AG09319 (cell line): ENCODE measurements around the gene UNG.

Experiments used
- DNase-seq: peaks from one replicate; pipeline ENCODE4 v3.0.0-alpha.2; 2010; ENCODE audit warnings: low read depth; ENCODE audit errors: extremely low read depth
- TF ChIP-seq, protein P1 (sequence below): IDR thresholded peaks from 2 replicates; pipeline ENCODE4 v1.5.1; 2011; ENCODE audit warnings: low read depth, mild to moderate bottlenecking, inconsistent platforms, low read length, moderate library complexity

UNG gene

DNA sequence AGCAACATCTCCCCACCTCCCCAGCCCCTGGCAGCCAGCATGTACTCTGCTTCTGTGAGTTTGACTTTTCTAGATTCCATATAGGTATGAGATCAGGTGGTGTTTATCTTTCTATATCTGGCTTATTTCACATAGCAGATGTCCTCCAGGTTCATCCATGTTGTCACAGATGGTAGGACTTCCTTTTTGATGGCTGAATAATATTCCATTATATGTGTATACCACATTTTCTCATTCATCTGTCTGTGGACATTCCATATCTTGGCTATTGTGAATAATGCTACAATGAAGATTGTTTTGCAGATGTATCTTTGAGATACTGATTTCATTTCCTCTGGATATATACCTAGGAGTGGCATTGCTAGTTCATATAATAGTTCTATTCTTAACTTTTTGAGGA, 22.5 kb upstream of the UNG start:
- TF ChIP-seq, protein P1, sequence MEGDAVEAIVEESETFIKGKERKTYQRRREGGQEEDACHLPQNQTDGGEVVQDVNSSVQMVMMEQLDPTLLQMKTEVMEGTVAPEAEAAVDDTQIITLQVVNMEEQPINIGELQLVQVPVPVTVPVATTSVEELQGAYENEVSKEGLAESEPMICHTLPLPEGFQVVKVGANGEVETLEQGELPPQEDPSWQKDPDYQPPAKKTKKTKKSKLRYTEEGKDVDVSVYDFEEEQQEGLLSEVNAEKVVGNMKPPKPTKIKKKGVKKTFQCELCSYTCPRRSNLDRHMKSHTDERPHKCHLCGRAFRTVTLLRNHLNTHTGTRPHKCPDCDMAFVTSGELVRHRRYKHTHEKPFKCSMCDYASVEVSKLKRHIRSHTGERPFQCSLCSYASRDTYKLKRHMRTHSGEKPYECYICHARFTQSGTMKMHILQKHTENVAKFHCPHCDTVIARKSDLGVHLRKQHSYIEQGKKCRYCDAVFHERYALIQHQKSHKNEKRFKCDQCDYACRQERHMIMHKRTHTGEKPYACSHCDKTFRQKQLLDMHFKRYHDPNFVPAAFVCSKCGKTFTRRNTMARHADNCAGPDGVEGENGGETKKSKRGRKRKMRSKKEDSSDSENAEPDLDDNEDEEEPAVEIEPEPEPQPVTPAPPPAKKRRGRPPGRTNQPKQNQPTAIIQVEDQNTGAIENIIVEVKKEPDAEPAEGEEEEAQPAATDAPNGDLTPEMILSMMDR: no peak
- DNase-seq: no peak

DNA sequence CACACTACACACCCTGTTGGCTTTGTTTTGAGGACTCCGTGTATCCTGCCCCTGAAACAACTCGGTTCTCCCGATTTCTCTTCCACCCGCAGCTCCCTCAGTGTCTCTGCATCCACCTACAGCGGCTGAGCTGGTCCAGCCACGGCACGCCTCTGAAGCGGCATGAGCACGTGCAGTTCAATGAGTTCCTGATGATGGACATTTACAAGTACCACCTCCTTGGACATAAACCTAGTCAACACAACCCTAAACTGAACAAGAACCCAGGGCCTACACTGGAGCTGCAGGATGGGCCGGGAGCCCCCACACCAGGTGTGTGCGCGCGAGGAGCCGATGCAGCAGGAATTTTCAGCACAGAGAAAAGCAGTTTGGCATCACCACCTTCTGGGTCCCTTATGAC, 14.6 kb upstream of the UNG start:
- TF ChIP-seq, protein P1: no peak
- no peak for DNase-seq

DNA sequence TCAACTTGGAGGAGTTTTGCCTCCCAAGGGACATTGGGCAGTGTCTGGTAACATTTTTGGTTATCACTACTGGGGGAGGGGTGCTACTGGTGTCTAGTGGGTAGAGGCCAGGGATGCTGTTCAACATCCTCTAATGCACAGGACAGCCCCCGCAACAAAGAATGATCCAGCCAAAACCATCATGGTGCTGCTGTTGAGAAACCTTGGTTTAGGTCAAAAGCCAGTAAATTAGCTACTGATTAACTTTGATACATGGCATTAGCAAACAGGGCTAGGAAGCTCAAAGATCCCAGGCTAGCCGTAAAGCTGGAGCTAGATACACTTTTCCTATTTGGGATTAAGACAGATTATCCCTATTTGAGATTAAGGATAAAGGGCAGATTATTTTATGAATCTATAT, 13.0 kb upstream of the UNG start:
- TF ChIP-seq, protein P1: no peak
- no peak for DNase-seq

DNA sequence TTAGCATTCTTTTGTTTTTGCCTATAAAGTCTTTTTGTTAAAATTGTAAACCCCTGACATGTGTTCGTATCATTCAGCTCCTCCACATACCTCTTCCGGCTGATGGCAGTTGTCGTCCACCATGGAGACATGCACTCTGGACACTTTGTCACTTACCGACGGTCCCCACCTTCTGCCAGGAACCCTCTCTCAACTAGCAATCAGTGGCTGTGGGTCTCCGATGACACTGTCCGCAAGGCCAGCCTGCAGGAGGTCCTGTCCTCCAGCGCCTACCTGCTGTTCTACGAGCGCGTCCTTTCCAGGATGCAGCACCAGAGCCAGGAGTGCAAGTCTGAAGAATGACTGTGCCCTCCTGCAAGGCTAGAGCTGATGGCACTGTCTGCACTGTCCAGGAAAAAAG, 11.8 kb upstream of the UNG start:
- TF ChIP-seq, protein P1: no peak
- no peak for DNase-seq

DNA sequence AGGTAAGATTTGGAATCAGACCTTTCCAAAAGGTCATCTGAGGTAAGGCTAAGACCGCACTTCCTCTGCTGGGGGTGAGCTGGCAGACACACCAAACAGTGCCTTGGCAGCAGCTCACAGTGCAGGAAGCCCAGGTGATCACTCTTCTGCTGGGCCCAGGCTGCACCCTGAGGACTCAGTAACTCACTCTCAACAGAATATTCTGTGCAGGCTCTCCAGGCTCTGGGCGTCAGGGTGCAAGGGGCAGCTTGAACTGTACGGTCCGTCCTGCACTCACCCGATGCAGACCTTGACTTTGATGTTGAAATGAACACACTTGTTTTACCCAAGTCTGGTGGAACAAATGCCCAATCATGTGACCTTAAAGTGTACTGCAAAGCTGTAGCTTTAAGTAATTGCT, 10.1 kb upstream of the UNG start:
- DNase-seq: no peak
- TF ChIP-seq, protein P1: no peak

DNA sequence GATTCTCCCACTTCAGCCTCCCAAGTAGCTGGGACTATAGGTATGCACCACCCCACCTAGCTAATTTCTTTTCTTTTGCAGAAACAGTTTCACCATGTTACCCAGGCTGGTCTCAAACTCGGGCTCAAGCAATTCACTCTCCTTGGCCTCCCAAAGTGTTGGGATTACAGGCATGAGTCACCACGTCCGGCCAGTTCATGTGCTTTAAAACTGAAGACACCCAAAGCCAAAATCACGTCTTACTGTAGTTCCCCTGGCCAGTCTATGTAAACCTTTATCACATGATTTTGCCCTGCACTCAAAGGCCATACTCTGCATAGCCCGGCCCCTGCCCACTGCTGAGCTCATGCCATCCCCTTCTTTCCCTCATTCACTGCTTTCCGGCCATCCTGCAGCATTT, 8.6 kb upstream of the UNG start:
- TF ChIP-seq, protein P1: no peak
- no peak for DNase-seq

DNA sequence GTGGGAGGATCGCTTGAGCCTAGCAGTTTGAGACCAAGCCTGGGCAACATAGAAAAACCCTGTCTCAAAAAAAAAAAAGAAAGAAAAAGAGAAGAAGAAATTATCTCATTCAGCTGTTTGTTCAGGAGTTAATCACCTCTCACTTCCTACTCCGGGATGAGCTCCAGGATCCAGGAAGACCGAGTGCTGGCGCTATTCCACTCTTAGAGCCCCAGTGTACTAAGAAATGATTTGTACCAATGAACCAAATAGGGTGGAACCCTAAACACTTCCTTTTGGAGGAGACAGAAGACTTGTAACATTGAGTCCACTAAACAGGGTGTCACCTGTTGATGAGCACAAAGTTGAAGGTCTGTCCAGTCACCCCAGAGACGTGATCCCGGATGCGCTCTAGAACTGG, 7.7 kb upstream of the UNG start:
- TF ChIP-seq, protein P1: no peak
- DNase-seq: no peak
